HepG2 (cell line): ENCODE data around the gene GPR62. TPM values are rescaled to one million over a fixed set of nuclear protein-coding genes. Genes with fewer than 3 reads are reported as not detected.

ENCODE experiments used
- ATAC-seq: fragments of 200-7000 bp; cut with Tn5 transposase; 3 replicates; pipeline ENCODE4 v1.9.1; 2020; ENCODE audit warnings: mild to moderate bottlenecking, moderate library complexity
- BruUV-seq: library from RNA; stranded (reverse); fragments of 400-500 nt; replicated peaks from 2 replicates; lab custom pipeline; 2021; lab: Mats Ljungman, UMichigan
- CTCF ChIA-PET: fragments of 300-600 bp; formaldehyde crosslinking; extraction: SDS; loops from one replicate; lab custom pipeline; 2021; ENCODE audit warnings: low total read pairs, inconsistent platforms, low intra/inter-chr PET ratio; lab: Yijun Ruan, JAX
- POLR2A ChIA-PET: fragments of 350-600 bp; sonication (Branson Sonifier 250); formaldehyde crosslinking; loops from one replicate; lab custom pipeline; 2020; ENCODE audit warnings: antibody characterized with exemption, inconsistent platforms; lab: Yijun Ruan, JAX
- DNase-seq: peaks from one replicate; pipeline ENCODE4 v3.0.0-alpha.2; 2015; ENCODE audit warnings: low spot score
- FAIRE-seq: peaks from 3 replicates; lab custom pipeline; 2011; peaks lifted over from hg19 to GRCh38; lab: Jason Lieb, UNC
- H2AFZ ChIP-seq: one replicate; pipeline ENCODE4 v1.6.1; 2011; ENCODE audit warnings: low read length, inconsistent platforms
- H3K27ac ChIP-seq: fragments of 300-600 bp; 3 replicates; pipeline ENCODE4 v1.8.0; 2011; ENCODE audit warnings: mixed run types, mild to moderate bottlenecking, mixed read lengths, low read length, inconsistent platforms; ENCODE audit not compliant: insufficient read depth; ENCODE audit errors: extremely low read length
- H3K27me3 ChIP-seq, 2 experiments: fragments of 200-600 bp in 1 of 2; 2 replicates in 1 of 2; 3 replicates in 1 of 2; pipeline versions ENCODE4 v1.6.0 to v1.8.0; 2011; ENCODE audit warnings: low read length in 2 of 2, mild to moderate bottlenecking in 2 of 2, moderate library complexity in 2 of 2, inconsistent platforms in 1 of 2; ENCODE audit not compliant: insufficient read depth in 2 of 2, control insufficient read depth in 1 of 2
- H3K36me3 ChIP-seq, 2 experiments: fragments of 200-600 bp in 1 of 2; replicated peaks in 1 of 2; 2 replicates in 1 of 2; 3 replicates in 1 of 2; pipeline versions ENCODE4 v1.5.1 to v1.8.0; 2011; ENCODE audit warnings: low read length in 2 of 2, inconsistent platforms in 1 of 2; ENCODE audit not compliant: insufficient read depth in 2 of 2, control insufficient read depth in 1 of 2
- H3K4me1 ChIP-seq: 2 replicates; pipeline ENCODE4 v1.5.1; 2012; ENCODE audit warnings: low read length, inconsistent platforms; ENCODE audit not compliant: insufficient read depth
- H3K4me2 ChIP-seq: 2 replicates; pipeline ENCODE4 v1.6.0; 2011; ENCODE audit warnings: low read depth, low read length, inconsistent platforms
- H3K4me3 ChIP-seq, 3 experiments: fragments of 200-600 bp in 1 of 3; sonication (generic), shearing (Covaris generic) in 1 of 3; replicated peaks in 1 of 3; 2 replicates each; pipeline ENCODE4 v1.5.1; 2011 to 2016; ENCODE audit warnings: low read length in 3 of 3, inconsistent platforms in 2 of 3, low read depth in 2 of 3, mild to moderate bottlenecking in 2 of 3, control low read depth in 1 of 3, mixed read lengths in 1 of 3; ENCODE audit not compliant: insufficient read depth in 1 of 3
- H3K79me2 ChIP-seq: one replicate; pipeline ENCODE4 v1.6.1; 2011; ENCODE audit warnings: low read length, inconsistent platforms; ENCODE audit not compliant: insufficient read depth
- H3K9ac ChIP-seq: 2 replicates; pipeline ENCODE4 v1.6.0; 2011; ENCODE audit warnings: mild to moderate bottlenecking, low read depth, low read length, inconsistent platforms; ENCODE audit not compliant: insufficient read depth
- H3K9me3 ChIP-seq: 2 replicates; pipeline ENCODE4 v1.5.1; 2012; ENCODE audit warnings: mild to moderate bottlenecking, low read length
- H4K20me1 ChIP-seq: 2 replicates; pipeline ENCODE4 v1.6.0; 2011; ENCODE audit warnings: inconsistent platforms, mild to moderate bottlenecking, low read length, moderate library complexity; ENCODE audit not compliant: insufficient read depth
- HDAC2 ChIP-seq: sonication (generic); formaldehyde crosslinking; IDR thresholded peaks from 2 replicates; pipeline ENCODE4 v1.4.0; 2020; ENCODE audit warnings: missing genetic modification reagents
- KDM1A ChIP-seq: IDR thresholded peaks from 2 replicates; pipeline ENCODE4 v1.6.1; 2016; ENCODE audit warnings: missing compliant biosample characterization
- MXD4 ChIP-seq: IDR thresholded peaks from 2 replicates; pipeline ENCODE4 v1.6.1; 2016; ENCODE audit warnings: mild to moderate bottlenecking, missing biosample characterization, missing genetic modification reagents
- NR2C2 ChIP-seq: sonication (generic); formaldehyde crosslinking; IDR thresholded peaks from 2 replicates; pipeline ENCODE4 v1.4.0; 2020; ENCODE audit warnings: missing genetic modification reagents, mild to moderate bottlenecking, moderate library complexity, borderline replicate concordance
- PHF8 ChIP-seq: sonication (generic); formaldehyde crosslinking; IDR thresholded peaks from 2 replicates; pipeline ENCODE4 v1.5.0; 2020; ENCODE audit warnings: missing genetic modification reagents
- RBM22 ChIP-seq: fragments of 200-400 bp; formaldehyde crosslinking; optimal IDR thresholded peaks from 2 replicates; pipeline ENCODE3; 2017; ENCODE audit warnings: mild to moderate bottlenecking, low read length, moderate library complexity
- SYNCRIP ChIP-seq: fragments of 200-400 bp; formaldehyde crosslinking; IDR thresholded peaks from 2 replicates; pipeline ENCODE4 v1.6.1; 2018; ENCODE audit warnings: mild to moderate bottlenecking, low read depth, low read length; ENCODE audit not compliant: insufficient read depth
- ZMYM3 ChIP-seq: sonication (generic); formaldehyde crosslinking; IDR thresholded peaks from 2 replicates; pipeline ENCODE4 v1.5.1; 2020; ENCODE audit warnings: mild to moderate bottlenecking, missing genetic modification reagents
- ZNF550 ChIP-seq: sonication (generic); formaldehyde crosslinking; IDR thresholded peaks from 2 replicates; pipeline ENCODE4 v1.4.0; 2020; ENCODE audit warnings: mild to moderate bottlenecking, missing genetic modification reagents, borderline replicate concordance
- ZNF564 ChIP-seq: sonication (generic); formaldehyde crosslinking; IDR thresholded peaks from 2 replicates; pipeline ENCODE4 v1.8.1; 2023; ENCODE audit warnings: mild to moderate bottlenecking, missing genetic modification reagents
- WGBS: methylation state at CpG from one replicate; pipeline ENCODE4 v1.1.6; 2017; ENCODE audit warnings: low lambda C conversion rate; 5-methylcytosine and 5-hydroxymethylcytosine counted together
- in situ Hi-C: cut with HindIII; loops from 2 replicates; pipeline ENCODE4 v1.10.0; 2017; ENCODE audit warnings: low pct_unique_long_range_greater_than_20kb; ENCODE audit not compliant: extremely low pct_ligation_motif_present
- intact Hi-C: fragments of 100-400 bp; cut with micrococcal nuclease; formaldehyde crosslinking; loops from one replicate; pipeline ENCODE4 v1.10.0; 2022; ENCODE audit not compliant: unreplicated experiment
- polyA plus RNA-seq, 8 experiments: library from polyadenylated mRNA; depleted of rRNA in 3 of 8; stranded (reverse) in 7 of 8; unstranded in 1 of 8; fragments of >200 nt; fragmentation: Illumina TruSeq in 4 of 8; extraction: Trizol in 4 of 8; gene quantifications; 2 replicates each; pipeline versions ENCODE4 v1.2.1 to v1.2.3, GENCODE V29; 2011 to 2016; ENCODE audit warnings: low read depth in 4 of 8, missing spikeins in 1 of 8, mixed read lengths in 1 of 8; ENCODE audit not compliant: insufficient read depth in 1 of 8
- total RNA-seq, 5 experiments: library from RNA; depleted of rRNA; stranded (reverse); fragments of >200 nt; fragmentation: Illumina TruSeq; extraction: Trizol; gene quantifications; 2 replicates each; pipeline ENCODE4 v1.2.3, GENCODE V29; 2016; ENCODE audit warnings: low read depth in 1 of 5
- TF ChIP-seq, protein P1 (sequence below): sonication (generic); formaldehyde crosslinking; IDR thresholded peaks from 2 replicates; pipeline ENCODE4 v1.9.0; 2022; ENCODE audit warnings: low read depth, missing genetic modification reagents
- TF ChIP-seq, protein P2 (sequence below): sonication (generic); formaldehyde crosslinking; IDR thresholded peaks from 2 replicates; pipeline ENCODE4 v1.4.0; 2020; ENCODE audit warnings: mild to moderate bottlenecking, missing genetic modification reagents
- TF ChIP-seq, protein P3 (sequence below): IDR thresholded peaks from 2 replicates; pipeline ENCODE4 v1.6.1; 2016; ENCODE audit warnings: mild to moderate bottlenecking

Gene GPR62
- total and polyA plus RNA-seq, 2 of the 13 experiments (the other 11 are each of a cell fraction or from before 2014, with no cell fraction given): not detected

DNA sequence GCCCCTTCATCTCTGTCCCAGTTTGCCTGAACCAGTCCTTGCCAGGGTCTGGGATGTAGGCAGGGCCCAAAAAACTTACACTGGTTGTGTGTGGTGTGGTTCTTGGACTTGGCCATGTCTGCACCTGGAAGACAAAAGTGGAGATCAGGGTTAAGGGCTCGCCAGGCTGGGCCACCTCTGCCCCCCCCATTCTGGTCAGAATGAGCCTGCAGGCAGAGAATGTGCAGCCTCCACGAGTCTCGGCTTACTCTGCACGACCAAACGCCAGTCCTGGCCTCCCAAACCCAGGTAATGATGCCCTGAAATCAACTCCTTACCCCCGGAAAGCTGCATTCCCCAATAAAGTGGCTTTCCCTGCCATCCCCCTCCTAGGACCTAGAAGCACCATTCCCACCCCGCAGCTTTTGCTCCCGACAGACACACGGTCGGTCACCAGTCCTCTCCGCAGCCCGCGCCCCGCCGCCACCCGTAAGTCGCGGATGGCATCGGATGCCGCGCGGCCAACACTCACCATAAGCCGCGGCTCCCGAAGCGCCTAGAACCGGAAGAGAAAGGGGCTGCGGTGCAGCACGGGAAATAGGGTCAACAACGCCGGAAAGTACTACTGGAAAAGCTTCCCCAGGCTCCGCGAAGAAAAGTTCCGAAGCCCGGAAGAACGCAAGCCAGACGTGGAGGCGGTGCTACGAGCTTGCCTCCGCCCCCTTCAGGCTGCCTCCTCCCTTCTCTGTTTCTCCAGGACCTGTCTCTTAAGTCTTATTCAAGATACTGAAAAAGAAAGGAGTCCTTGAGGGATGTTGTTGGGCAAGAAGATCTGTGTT lies 40.4 kb downstream of the GPR62 start, which contains the start of gene RPL29 (continued):
- TF ChIP-seq ZNF564 (CRISPR knock-in tag): 0 out of 2 replicates have a peak, but pooled peaks have one; percentile 43
- TF ChIP-seq ZNF550 (CRISPR knock-in tag): 0 out of 2 replicates have a peak, but pooled peaks have one; percentile 43
- peak; percentile 90 for TF ChIP-seq PHF8 (CRISPR knock-in tag)
- TF ChIP-seq ZMYM3 (CRISPR knock-in tag): no peak
- TF ChIP-seq MXD4 (CRISPR knock-in tag): peak; percentile 89
- peak; percentile 74 for TF ChIP-seq RBM22
- TF ChIP-seq, protein P1, sequence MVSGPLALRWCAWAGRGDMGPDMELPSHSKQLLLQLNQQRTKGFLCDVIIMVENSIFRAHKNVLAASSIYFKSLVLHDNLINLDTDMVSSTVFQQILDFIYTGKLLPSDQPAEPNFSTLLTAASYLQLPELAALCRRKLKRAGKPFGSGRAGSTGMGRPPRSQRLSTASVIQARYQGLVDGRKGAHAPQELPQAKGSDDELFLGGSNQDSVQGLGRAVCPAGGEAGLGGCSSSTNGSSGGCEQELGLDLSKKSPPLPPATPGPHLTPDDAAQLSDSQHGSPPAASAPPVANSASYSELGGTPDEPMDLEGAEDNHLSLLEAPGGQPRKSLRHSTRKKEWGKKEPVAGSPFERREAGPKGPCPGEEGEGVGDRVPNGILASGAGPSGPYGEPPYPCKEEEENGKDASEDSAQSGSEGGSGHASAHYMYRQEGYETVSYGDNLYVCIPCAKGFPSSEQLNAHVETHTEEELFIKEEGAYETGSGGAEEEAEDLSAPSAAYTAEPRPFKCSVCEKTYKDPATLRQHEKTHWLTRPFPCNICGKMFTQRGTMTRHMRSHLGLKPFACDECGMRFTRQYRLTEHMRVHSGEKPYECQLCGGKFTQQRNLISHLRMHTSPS: no peak
- peak; percentile 99 for TF ChIP-seq NR2C2

DNA sequence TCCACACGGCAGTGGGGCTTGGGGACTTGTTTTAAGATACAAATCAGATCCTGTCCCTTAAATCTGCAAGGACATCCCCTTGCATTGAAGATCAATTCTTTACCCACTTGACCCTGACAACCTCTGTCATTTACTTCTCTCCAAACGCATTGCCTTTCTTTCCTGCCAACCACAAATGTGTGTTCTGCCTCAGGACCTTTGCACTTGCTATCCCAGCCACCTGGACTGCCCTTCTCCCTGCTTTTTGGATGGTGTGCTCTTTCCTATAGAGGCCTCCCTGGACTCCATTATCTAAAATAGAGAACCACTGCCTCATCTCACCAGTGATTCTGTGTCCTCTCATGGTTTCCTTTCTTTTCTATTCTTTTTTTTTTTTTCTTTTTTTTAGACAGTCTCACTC lies 42.0 kb downstream of the GPR62 start:
- peak overlapping the region; percentile 31 for H3K4me2 ChIP-seq
- H4K20me1 ChIP-seq: peaks cover 3% of the 10 kb centered on the region; the same call in 1 of the 2 replicates
- peaks cover 0 to 3% of the 10 kb centered on the region in 2 experiments; a peak in 1 of 5 replicates for H3K27me3 ChIP-seq
- no TSS peak for BruUV-seq
- POLR2A ChIA-PET: interaction anchor here (1.5 to 2.0 kb wide), 3 partner anchors 14 to 180 kb away, joined by 5 to 15 read pairs (median 15); partner anchors contain the start of genes ACY1, PARP3 and RRP9
- intact Hi-C loops (no loop called here), in situ Hi-C loops (no loop called here)
- no peak for DNase-seq
- no peak overlapping the region for H3K27ac ChIP-seq
- H3K79me2 ChIP-seq: peaks cover 21% of the 10 kb centered on the region
- CTCF ChIA-PET: interaction anchor here (9.0 kb wide), 1 partner anchor 147 kb away, joined by 110 read pairs; no protein-coding TSS in a partner anchor
- H3K9ac ChIP-seq: no peak overlapping the region
- WGBS: 0% methylated on average over 2 of the region's 2 CpGs
- peaks cover 65% of the 10 kb centered on the region for H3K4me1 ChIP-seq
- H3K4me3 ChIP-seq: no peak overlapping the region
- no peaks in the 10 kb centered on the region for H3K9me3 ChIP-seq
- ATAC-seq: no peak
- TF ChIP-seq, protein P2, sequence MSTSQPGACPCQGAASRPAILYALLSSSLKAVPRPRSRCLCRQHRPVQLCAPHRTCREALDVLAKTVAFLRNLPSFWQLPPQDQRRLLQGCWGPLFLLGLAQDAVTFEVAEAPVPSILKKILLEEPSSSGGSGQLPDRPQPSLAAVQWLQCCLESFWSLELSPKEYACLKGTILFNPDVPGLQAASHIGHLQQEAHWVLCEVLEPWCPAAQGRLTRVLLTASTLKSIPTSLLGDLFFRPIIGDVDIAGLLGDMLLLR (CRISPR knock-in tag): no peak
- peak; percentile 74 for TF ChIP-seq KDM1A (CRISPR knock-in tag)
- TF ChIP-seq HDAC2: no peak
- no peak for TF ChIP-seq SYNCRIP
- peak; percentile 84 for TF ChIP-seq ZMYM3 (CRISPR knock-in tag)
- TF ChIP-seq, protein P3, sequence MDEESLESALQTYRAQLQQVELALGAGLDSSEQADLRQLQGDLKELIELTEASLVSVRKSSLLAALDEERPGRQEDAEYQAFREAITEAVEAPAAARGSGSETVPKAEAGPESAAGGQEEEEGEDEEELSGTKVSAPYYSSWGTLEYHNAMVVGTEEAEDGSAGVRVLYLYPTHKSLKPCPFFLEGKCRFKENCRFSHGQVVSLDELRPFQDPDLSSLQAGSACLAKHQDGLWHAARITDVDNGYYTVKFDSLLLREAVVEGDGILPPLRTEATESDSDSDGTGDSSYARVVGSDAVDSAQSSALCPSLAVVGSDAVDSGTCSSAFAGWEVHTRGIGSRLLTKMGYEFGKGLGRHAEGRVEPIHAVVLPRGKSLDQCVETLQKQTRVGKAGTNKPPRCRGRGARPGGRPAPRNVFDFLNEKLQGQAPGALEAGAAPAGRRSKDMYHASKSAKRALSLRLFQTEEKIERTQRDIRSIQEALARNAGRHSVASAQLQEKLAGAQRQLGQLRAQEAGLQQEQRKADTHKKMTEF (CRISPR knock-in tag): no peak
- TF ChIP-seq, all 625 proteins: peak for 2
- Histone ChIP-seq H3K36me3 (peaks cover 8 to 18% of the 10 kb centered on the region in 2 experiments), H2AFZ (no peak overlapping the region)
- no peak for FAIRE-seq
